ENCODE measurements around the gene JAML.

The JAML gene

GRCh38 chr11:118224511-118225188 lies at the start of gene JAML:
Gene JAML, minus strand, starts transcription at chr11:118225011. Its CDS starts 10,145 bp downstream, at chr11:118214866.
- DNase-seq (ENCODE audit: low read depth): no peak

- DNase-seq (ENCODE audit: low read depth): no peak
Measured at GRCh38 chr11:118274186-118274585, 49.4 kb upstream of the JAML start.

GRCh38 chr11:118272001-118272400 lies 47.2 kb upstream of the JAML start:
- no peak for DNase-seq (ENCODE audit: low read depth)

DNA sequence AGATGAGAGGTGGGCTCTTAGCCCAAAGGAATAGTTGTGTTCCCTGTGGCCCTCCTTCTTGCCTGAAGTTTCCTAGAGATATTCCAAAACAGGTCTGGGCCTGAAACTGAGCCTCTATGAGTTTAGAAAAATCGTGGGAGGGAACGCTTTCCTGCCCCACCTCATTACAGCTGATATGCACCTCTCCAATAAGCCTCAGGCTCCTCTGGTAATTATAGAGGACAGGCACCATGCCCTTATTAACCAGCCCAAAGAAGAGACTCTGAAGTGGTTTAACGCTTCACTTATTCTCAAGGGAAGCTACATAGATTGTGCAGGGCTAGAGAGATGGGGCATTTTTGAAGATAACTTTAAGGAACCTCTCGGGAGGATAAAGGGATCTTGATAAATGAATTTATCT lies 42.7 kb upstream of the JAML start:
- DNase-seq (ENCODE audit: low read depth): no peak

DNA sequence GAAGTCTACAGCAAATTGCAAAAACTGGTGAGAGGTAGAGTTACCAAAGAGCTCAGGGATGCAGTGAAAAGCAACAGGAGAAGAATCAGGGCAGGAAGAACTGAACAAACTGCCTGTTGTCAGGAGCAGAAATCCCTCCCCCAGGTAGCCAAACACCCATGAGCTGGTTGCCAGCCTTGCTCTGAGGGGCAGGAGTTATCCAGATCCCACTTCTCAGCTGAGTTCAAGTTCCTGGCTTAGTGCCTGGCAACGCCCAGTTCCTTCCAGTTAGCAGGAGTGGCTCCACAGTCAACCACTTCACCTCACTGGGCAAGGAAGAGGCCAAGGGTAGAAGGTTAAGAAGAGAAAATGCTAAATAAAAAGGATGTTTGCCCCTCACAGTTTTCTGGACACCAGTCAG lies 41.1 kb upstream of the JAML start:
- DNase-seq (ENCODE audit: low read depth): no peak

- no peak for DNase-seq (ENCODE audit: low read depth)
Measured at GRCh38 chr11:118264569-118265465, 40.0 kb upstream of the JAML start.

DNA sequence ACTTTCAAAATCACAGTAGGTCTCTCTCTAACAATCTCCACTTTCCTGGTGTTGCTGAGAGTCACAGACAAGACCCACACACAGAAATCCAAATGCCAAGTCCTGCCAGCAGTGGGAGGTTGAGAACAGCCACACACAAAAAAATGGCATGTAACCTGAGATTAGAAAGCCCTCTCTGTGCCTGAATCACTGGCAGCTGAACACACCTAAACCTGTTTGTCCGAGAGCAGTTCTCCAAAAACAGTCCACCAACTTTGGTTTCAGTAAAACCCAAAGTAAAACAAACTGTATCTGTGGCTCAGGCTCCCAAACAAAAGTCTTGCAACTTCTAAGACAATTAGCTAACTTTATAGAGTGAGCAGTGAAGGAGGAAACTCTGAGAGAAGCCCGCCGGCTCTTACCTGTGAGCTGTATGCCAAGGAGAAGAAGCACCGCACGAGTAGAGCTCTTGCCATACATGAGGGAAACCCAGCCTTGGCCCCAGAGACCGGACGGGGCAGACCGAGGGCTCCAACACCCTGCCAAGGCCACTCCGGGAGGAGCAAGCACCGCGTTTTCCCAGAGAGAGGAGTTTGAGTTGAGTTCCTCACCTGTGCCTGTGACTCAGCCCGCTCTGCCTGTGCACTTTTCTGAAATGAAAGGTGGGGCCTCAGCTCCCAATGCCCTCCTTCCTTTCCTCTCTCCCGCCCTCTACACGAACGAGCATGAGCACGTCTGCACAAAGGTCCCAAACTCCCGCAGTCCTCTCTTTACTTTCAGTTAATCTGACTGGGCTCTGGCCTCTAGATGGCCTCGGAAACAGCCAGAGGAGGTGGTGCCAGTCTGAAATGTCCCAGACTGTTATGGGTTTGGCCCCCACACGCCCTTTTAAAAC lies 39.1 kb upstream of the JAML start, which contains the start of gene MPZL2:
TSS of gene MPZL2 (minus strand) at position 603 of the 874 bp plus-strand sequence. CDS start at position 459, 144 bp downstream.
- DNase-seq (ENCODE audit: low read depth): no peak

DNA sequence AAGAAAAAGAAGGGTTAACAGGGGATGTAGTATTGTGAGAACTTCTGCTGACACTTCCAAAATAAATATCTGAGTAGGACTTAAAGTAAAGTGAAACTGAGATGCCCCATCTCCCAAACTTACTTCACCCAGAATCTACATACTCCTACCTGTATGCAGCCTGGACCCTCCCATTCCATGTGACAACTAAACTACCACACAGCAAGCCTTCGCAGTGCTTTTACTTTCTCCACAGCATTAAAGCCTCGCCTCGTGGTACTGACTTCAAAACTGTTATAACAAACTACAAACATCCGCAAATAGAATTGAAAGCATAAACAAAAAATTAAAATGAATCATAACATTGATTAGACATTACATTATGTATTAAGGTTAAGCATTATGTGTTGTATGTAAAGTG lies 38.3 kb upstream of the JAML start:
- no peak for DNase-seq (ENCODE audit: low read depth)

DNA sequence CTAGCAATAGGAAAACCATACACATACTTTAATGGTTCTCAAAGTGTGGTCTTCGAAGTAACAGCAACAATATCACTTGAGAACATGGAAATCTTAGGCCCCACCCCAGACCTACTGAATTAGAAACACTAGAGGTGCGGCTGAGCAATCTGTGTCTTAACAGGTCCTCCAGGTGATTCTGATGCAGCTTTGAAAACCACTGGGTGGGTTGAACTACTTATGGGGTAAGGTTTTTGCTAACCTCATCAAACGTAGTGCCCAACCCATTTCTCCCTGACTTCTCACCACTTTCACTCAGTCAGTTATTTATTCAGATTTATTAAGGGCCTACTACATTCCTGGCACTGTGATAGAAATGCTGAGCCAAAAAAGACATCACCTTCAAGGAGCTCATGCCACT lies 35.5 kb upstream of the JAML start:
- DNase-seq (ENCODE audit: low read depth): no peak

DNA sequence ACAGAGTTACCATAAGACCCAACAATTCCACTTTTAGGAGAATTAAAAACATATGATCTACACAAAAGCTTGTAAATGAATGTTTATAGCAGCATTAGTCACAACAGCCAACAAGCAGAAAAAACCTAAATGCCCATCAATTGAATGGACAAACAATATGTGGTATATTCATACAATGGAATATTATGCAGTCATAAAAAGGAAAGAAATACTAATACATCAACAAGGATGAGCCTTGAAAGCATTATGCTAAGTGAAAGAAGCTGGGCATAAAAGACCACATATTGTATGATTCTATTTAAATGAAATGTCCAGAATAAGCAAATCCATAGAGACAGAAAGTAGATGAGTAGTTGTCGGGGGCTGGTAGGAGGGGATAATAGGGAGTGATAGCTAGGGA lies 34.3 kb upstream of the JAML start:
- no peak for DNase-seq (ENCODE audit: low read depth)

GRCh38 chr11:118258410-118258809 lies 33.6 kb upstream of the JAML start:
- no peak for DNase-seq (ENCODE audit: low read depth)

DNA sequence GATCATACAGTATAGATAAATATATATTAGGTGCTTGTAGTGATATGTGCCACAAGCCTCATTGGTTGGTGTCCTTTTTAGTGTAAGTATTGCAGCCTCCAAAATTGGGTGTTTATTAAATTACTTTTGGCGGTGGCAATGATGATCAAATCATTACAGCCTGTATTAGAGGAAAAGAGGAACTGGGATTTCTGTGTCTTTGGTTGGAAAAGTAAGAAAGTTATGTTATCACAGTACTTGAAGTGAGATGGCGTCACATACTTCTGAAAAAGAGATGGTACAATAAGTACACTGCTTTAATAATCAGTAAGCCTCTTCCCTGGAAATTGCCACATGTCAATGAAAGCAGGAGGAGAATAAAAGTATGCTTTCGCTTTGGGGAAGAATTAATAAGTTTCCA lies 27.9 kb upstream of the JAML start:
- DNase-seq (ENCODE audit: low read depth): no peak

- peak; percentile 67 for DNase-seq (ENCODE audit: low read depth)
Measured at GRCh38 chr11:118251858-118252652, 27.2 kb upstream of the JAML start, which contains the start of gene MPZL3. Gene MPZL3, minus strand, starts transcription at chr11:118252365. Its CDS starts 71 bp downstream, at chr11:118252294.

- DNase-seq (ENCODE audit: low read depth): no peak
Measured at GRCh38 chr11:118247041-118247440, 22.2 kb upstream of the JAML start.

GRCh38 chr11:118245936-118246562 lies 21.2 kb upstream of the JAML start:
- no peak for DNase-seq (ENCODE audit: low read depth)

DNA sequence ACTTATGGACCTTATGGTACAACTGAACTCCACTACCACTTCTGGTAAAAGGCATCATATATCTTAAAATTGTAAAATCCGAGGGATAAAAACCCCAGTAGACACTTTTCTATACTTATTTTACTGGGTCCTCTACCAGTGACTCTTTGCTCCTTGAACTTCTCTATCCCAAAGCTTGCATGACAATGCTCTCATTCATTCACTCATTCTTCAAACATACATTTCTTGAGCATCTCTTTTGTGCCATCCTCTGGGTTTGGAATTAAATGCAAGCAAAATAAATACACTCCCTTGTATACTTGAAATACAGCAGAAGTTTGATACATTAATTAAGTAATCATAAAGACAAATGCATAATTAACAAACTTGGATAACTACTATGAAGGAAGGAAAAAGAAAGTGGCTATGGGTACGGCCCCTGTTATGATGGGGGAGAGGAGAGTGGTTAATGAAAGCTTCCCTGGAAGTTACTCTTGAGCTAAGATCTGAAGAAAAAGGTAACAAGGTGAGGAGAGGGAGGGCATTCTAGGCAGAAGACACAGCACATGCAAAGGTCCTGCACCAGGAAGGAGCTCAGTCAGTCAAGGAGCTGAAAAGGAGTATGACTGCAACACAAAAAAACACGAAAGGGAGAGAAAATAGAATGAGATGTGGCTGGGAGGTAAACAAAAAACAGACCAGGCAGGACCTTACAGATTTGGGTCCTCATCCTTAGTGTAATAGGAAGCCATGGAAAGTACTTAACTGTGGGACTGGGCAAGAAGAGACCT lies 19.4 kb upstream of the JAML start:
- DNase-seq (ENCODE audit: low read depth): no peak

DNA sequence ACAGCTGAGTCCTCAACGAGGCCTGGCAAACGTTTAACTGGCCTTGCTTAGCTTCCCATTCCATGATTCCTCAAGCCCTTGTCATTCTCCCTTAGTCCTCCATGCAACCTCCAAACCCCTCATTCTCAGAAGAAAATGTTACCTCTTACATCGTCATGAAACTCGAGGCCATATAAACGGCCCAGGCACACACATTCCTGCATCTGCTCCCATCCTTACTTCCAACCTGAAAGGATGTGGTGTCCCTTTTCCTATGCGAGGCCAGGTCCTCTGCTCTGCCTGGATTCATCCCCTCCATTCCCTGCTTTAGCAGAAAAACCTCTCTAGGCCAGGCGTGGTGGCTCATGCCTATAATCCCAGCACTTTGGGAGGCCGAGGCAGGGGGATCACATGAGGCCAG lies 18.4 kb upstream of the JAML start:
- no peak for DNase-seq (ENCODE audit: low read depth)

GRCh38 chr11:118241764-118242098 lies 16.9 kb upstream of the JAML start:
- DNase-seq (ENCODE audit: low read depth): no peak

- DNase-seq (ENCODE audit: low read depth): no peak
Measured at GRCh38 chr11:118240999-118241763, 16.4 kb upstream of the JAML start.

Data from fibroblast of the conjunctiva (primary cell).